ENCODE data around the gene NDUFA7. TPM values are rescaled to one million over a fixed set of nuclear protein-coding genes. Genes with fewer than 3 reads are reported as not detected.
A peak's percentile ranks its signal among the peaks of the same experiment; 100 is the strongest.
"Not testable (repeated sequence)": the region's sequence is repeated elsewhere in the genome, so short reads cannot be mapped to it uniquely, and the experiment has no call there.

Gene NDUFA7
- total RNA-seq, 1 experiment from 2014 or later, result 25.6 TPM

DNA sequence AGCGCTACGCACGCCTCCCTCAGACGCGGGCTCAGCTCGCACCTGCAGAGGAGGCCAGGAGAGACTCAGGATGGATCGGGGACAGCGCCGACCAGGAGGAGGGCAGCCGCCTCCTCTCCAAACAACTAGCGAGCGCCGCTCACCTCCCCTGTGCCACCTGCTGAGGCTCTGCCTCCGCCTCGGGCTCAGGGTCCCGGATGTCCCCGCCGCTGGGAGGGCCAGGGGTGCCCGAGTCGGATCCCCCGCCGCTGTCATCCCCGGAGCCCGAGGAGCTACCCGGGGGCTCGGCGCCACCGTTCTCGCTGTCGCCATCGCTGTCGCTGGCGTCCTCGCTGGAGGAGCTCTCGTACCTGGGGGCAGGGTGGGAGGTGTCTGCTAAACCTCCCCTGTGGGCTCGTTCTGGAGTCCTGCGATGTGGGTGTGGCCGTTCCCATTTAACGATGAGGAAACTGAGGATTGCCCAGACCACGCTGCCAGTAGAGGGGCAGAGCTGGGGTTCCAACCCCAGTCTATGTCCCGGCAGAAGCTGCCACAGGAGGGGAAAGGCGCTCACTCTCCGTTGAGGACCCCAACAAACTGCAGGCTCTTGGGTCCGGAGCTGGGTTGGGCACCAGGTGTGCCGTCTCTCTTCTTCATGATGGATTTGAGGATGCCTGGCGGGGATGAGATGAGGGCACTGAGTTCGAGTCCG is 12.7 kb upstream of the NDUFA7 start:
- H3K9me3 ChIP-seq (replicated peaks), result no peaks in the 10 kb centered on the region
- H3K27me3 ChIP-seq, result no peaks in the 10 kb centered on the region
- H3K4me1 ChIP-seq, result 0 out of 2 replicates have a peak, but pooled peaks cover 4% of the 10 kb centered on the region
- DNase-seq, result no peak
- no peak overlapping the region for H3K4me3 ChIP-seq
- H3K36me3 ChIP-seq, result no peaks in the 10 kb centered on the region
- H3K27ac ChIP-seq, result no peak overlapping the region

- H3K4me1 ChIP-seq, result 0 out of 2 replicates have a peak, but pooled peaks cover 4% of the 10 kb centered on the region
- no peaks in the 10 kb centered on the region for H3K9me3 ChIP-seq (replicated peaks)
- no peak overlapping the region for H3K27ac ChIP-seq
- H3K27me3 ChIP-seq, result no peaks in the 10 kb centered on the region
- no peaks in the 10 kb centered on the region for H3K36me3 ChIP-seq
- no peak for DNase-seq
- no peak overlapping the region for H3K4me3 ChIP-seq
Measured at GRCh38 chr19:8332976-8333766, 12.0 kb upstream of the NDUFA7 start.

DNA sequence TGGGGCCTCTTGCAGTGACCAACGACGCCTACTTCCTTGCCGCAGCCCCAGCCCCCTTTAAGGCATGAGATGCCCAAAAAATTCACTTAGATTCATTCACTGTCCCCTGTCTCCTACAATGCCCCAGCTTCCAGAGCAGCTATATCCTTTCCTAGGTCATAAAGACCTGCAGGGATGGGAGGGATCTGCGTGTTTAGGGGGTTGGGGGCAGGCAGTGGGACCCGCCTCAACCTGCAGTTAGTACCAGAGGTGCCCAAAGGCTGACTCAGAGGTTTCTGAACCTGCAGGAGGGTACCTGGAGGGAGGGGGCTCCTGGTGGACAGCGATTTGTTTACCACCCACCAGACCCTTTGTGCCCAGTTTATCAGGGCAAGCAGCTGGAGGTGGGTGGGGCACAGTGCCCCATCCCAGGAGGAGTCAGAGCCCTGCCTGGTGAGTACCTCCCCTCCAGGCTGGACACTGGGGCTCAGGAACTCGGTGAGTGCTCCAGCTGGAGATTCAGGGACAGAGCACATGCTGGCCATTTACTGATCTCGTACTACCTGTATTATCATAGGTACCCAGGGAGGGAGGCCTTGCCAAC is 10.2 kb upstream of the NDUFA7 start:
- no peaks in the 10 kb centered on the region; the same call in 1 of the 2 replicates for H3K27me3 ChIP-seq

DNA sequence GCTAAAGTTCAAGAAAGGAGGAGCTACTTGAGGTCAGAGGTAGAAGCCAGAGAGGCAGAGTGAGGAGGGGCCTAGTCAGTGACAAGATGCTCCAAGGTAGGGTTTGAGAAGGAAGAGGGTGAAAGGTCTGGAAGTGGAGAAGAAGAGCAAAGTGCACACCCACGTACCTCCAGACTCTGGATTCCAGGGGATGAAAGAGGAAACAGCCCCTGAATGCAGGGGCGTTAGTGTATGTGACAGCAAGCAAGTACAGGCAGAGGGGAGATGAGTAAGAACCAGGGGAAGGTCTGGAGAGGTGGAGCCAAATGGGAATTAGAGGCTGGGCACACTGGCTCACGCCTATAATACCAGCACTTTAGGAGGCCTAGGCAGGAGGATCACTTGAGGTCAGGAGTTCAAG is 8.8 kb upstream of the NDUFA7 start:
- Histone ChIP-seq H3K4me1 (no peaks in the 10 kb centered on the region), H3K36me3 (no peaks in the 10 kb centered on the region), H3K4me3 (no peak overlapping the region), H3K27me3 (no peaks in the 10 kb centered on the region; the same call in 1 of the 2 replicates), H3K27ac (no peak overlapping the region), H3K9me3 (replicated peaks) (no peaks in the 10 kb centered on the region)
- no peak for DNase-seq

More for the DNA sequence above, 10.2 kb upstream of the NDUFA7 start:
- no peaks in the 10 kb centered on the region for H3K36me3 ChIP-seq
- H3K4me1 ChIP-seq, result no peaks in the 10 kb centered on the region
- H3K9me3 ChIP-seq (replicated peaks), result no peaks in the 10 kb centered on the region
- H3K4me3 ChIP-seq, result no peak overlapping the region
- no peak overlapping the region for H3K27ac ChIP-seq
- DNase-seq, result no peak

GRCh38 chr19:8325454-8325853 is 4.3 kb upstream of the NDUFA7 start:
- Histone ChIP-seq H3K9me3 (replicated peaks) (no peaks in the 10 kb centered on the region), H3K27me3 (no peaks in the 10 kb centered on the region; the same call in 1 of the 2 replicates), H3K4me3 (no peak overlapping the region), H3K36me3 (peaks cover 21% of the 10 kb centered on the region), H3K4me1 (no peaks in the 10 kb centered on the region), H3K27ac (no peak overlapping the region)
- DNase-seq, result no peak

DNA sequence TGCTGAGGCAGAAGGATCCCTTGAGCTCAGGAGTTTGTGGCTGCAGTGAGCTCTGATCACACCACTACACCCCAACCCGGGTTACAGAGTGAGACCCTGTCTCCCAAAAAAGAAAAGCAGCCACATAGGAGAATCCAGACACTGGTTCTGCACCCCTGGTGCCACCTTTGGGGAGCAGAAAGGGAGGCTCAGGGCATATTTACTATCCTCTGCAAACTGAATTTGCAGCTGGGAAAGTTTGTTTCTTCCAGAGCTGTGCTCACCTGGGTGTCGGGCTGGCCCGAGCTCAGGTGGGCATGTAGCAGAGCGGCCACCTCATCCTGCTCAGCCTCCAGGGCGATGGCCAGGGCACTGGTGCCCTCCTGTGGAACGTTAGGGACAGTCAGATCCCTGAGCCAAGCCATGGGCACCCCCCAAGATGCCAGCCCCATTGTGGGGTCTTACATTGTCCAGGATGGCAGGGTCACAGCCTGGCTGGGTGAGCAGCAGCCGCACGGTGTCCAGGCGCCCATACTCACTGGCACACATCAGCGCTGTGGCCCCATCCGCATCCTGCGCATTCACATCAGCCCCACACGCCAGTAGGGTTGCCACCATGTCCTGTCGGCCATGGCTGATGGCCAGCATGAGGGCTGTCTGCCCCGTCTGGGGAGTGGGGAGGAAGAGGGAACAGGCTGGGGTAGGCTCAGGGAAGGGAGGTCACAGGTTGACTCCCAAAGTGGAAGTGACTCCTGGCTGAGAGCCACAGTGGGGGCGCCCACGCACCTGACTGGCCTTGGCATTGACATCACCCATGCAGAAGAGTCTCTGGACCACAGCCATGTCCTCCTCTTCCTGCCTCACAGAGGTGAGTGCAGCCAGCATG is 3.2 kb upstream of the NDUFA7 start:
- peaks cover 21% of the 10 kb centered on the region for H3K36me3 ChIP-seq
- H3K4me3 ChIP-seq, result no peak overlapping the region
- no peak for DNase-seq

DNA sequence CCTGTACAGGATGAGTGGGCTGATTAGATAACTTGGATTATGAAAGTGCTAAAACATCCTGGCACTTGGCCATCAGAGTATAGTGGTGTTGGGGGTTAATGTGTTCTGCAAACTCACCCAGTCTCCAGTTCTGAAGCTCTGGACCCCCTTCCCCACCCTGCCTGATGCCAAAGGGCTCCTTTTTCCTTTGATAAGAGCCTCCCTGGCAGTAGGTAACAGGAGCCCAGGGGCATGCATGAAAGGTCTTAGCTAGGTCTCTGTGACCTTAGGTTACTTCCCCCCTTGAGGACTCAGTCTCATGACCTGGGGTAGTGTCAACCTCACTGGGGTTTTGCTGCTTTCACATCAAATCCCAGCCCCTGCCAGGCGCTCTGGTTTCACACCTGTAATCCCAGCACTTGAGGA is 2.6 kb upstream of the NDUFA7 start:
- H3K4me3 ChIP-seq, result no peak overlapping the region
- no peaks in the 10 kb centered on the region; the same call in 1 of the 2 replicates for H3K27me3 ChIP-seq
- peaks cover 21% of the 10 kb centered on the region for H3K36me3 ChIP-seq
- H3K27ac ChIP-seq, result no peak overlapping the region
- no peak for DNase-seq
- H3K4me1 ChIP-seq, result peaks cover 5% of the 10 kb centered on the region; the same call in 1 of the 2 replicates
- no peaks in the 10 kb centered on the region for H3K9me3 ChIP-seq (replicated peaks)

More for the DNA sequence above, 3.2 kb upstream of the NDUFA7 start:
- Histone ChIP-seq H3K27me3 (no peaks in the 10 kb centered on the region; the same call in 1 of the 2 replicates), H3K27ac (no peak overlapping the region), H3K9me3 (replicated peaks) (no peaks in the 10 kb centered on the region), H3K4me1 (peaks cover 5% of the 10 kb centered on the region; the same call in 1 of the 2 replicates)

- peak overlapping the region; percentile 85 for H3K4me3 ChIP-seq
- no peaks in the 10 kb centered on the region for H3K9me3 ChIP-seq (replicated peaks)
- no peak overlapping the region for H3K27ac ChIP-seq
- H3K4me1 ChIP-seq, result peaks cover 5% of the 10 kb centered on the region; the same call in 1 of the 2 replicates
- no peak for DNase-seq
- H3K36me3 ChIP-seq, result peaks cover 21% of the 10 kb centered on the region
- H3K27me3 ChIP-seq, result no peaks in the 10 kb centered on the region; the same call in 1 of the 2 replicates
Measured at GRCh38 chr19:8322638-8322997, 1.4 kb upstream of the NDUFA7 start.

DNA sequence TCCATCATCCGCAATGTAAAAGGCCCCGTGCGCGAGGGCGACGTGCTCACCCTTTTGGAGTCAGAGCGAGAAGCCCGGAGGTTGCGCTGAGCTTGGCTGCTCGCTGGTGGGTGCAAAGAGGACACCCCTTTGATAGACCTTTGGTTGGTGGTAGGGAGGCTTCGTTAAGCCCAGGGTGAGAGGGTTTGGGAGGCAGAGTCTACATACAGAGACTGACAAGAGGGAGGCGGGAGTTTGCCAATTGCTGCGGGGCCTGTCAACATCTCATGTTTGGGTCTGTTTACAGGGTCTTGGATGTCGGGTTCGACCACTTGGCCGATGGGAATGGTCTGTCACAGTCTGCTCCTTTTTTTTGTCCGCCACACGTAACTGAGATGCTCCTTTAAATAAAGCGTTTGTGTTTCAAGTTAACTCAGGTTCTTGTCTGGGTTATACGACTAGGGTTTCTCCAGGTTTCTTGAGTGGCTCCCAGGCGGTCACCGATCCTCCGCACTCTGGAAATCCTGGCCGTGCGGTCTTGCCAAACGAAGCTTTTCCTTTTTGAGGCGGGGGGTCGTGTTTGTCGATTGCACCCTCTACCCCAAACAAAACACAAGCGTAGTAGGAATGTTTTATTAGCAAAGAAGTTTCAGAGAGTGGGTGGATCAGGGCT is 937 bp upstream of the NDUFA7 start:
- Histone ChIP-seq H3K27me3 (no peaks in the 10 kb centered on the region), H3K4me1 (peaks cover 5% of the 10 kb centered on the region; the same call in 1 of the 2 replicates), H3K9me3 (replicated peaks) (no peaks in the 10 kb centered on the region), H3K4me3 (peak overlapping the region; percentile 85), H3K27ac (peak overlapping the region; percentile 77), H3K36me3 (peaks cover 21% of the 10 kb centered on the region)
- DNase-seq, result no peak

DNA sequence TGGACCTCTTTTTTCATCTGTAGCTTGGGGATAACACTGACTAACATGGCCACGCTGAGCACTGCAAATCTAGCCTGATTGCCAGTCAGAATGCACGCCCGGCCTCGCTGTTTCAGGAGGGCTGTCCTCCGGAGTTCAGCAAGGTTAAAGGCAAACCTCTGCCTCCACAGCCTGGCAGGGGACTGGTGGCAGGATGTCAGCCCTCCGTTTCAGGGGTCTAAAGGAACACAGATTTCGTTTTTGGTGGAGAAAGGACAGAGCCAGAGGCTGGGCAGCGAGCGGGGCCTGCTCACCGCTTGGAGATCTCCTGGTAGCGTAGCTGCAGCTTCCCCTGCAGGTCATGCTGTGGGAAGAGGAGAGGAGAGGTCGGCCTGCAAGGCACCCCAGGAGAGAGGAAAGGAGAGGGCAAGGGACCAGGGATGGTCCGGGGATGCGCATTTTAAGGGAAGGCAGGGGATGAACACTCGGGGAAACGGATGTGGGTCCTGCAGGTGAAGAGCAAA is 560 bp downstream of the NDUFA7 start:
- peak overlapping the region; percentile 77 for H3K27ac ChIP-seq
- no peaks in the 10 kb centered on the region for H3K27me3 ChIP-seq
- H3K36me3 ChIP-seq, result peaks cover 21% of the 10 kb centered on the region
- peaks cover 5% of the 10 kb centered on the region; the same call in 1 of the 2 replicates for H3K4me1 ChIP-seq
- peak overlapping the region; percentile 85 for H3K4me3 ChIP-seq
- no peak for DNase-seq
- H3K9me3 ChIP-seq (replicated peaks), result no peaks in the 10 kb centered on the region

- H3K4me3 ChIP-seq, result peak overlapping the region; percentile 85
- peaks cover 5% of the 10 kb centered on the region; the same call in 1 of the 2 replicates for H3K4me1 ChIP-seq
- DNase-seq, result no peak
- H3K27me3 ChIP-seq, result no peaks in the 10 kb centered on the region
- H3K36me3 ChIP-seq, result peaks cover 21% of the 10 kb centered on the region
- no peak overlapping the region for H3K27ac ChIP-seq
- H3K9me3 ChIP-seq (replicated peaks), result no peaks in the 10 kb centered on the region
Measured at GRCh38 chr19:8319807-8320520, 1.2 kb downstream of the NDUFA7 start.

DNA sequence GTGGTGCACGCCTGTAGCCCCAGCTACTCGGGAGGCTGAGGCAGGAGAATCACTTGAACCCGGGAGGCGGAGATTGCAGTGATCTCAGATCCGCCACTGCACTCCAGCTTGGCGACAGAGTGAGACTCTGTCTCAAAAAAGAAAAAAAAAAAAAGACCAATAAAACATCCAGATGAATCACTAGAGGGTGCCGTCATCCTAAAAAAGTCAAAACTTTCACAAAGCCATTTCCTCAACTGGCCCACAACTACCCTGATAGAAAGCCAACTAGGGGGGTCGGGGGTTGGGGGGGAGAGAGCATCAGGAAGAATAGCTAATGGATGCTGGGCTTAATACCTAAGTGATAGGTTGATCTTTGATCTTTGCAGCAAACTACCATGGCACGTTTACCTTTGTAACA is 2.3 kb downstream of the NDUFA7 start:
- peaks cover 15% of the 10 kb centered on the region for H3K36me3 ChIP-seq
- H3K27ac ChIP-seq, H3K4me3 ChIP-seq: not testable (repeated sequence)

More for the DNA sequence above, 2.3 kb downstream of the NDUFA7 start:
- not testable (repeated sequence) for H3K9me3 ChIP-seq (replicated peaks); H3K4me1 ChIP-seq; DNase-seq; H3K27me3 ChIP-seq
